ENCODE measurements around the gene CD320.
"Not testable (repeated sequence)": the region's sequence is repeated elsewhere in the genome, so short reads cannot be mapped to it uniquely, and the experiment has no call there.

CD320 gene

GRCh38 chr19:8321067-8321985 lies 13.2 kb upstream of the CD320 start, which contains the start of the genes NDUFA7 and RPS28:
NDUFA7 (minus strand) TSS chr19:8321375; CDS start chr19:8321358, 17 bp downstream.
RPS28 (plus strand) TSS chr19:8321496; CDS start chr19:8321531, 35 bp downstream.
- ATAC-seq (peak; percentile 94), DNase-seq (peak; percentile 96 to 97)
- no peaks in the 10 kb centered on the region for H3K9me3 Mint-ChIP-seq
- no peaks in the 10 kb centered on the region for H3K27me3 Mint-ChIP-seq
- H3K4me1 Mint-ChIP-seq: peaks cover 45% of the 10 kb centered on the region
- H3K27ac Mint-ChIP-seq: peak within 1 kb of the TSS; percentile 98 to 99
- H3K4me3 Mint-ChIP-seq: peak within 1 kb of the TSS; percentile 98 to 99

GRCh38 chr19:8320564-8321066 lies 12.5 kb upstream of the CD320 start:
- peak overlapping the region; percentile 98 to 99 for H3K27ac Mint-ChIP-seq
- H3K27me3 Mint-ChIP-seq: no peaks in the 10 kb centered on the region
- DNase-seq (no peak), ATAC-seq (peak; percentile 24)
- peak overlapping the region; percentile 98 to 99 for H3K4me3 Mint-ChIP-seq
- H3K4me1 Mint-ChIP-seq: peaks cover 45% of the 10 kb centered on the region
- no peaks in the 10 kb centered on the region for H3K9me3 Mint-ChIP-seq

GRCh38 chr19:8319807-8320520 lies 11.8 kb upstream of the CD320 start:
- H3K4me1 Mint-ChIP-seq: peaks cover 45% of the 10 kb centered on the region
- H3K27ac Mint-ChIP-seq: peak overlapping the region; percentile 98 to 99
- H3K4me3 Mint-ChIP-seq: peak overlapping the region; percentile 98 to 99
- DNase-seq (no peak), ATAC-seq (no peak)
- no peaks in the 10 kb centered on the region for H3K9me3 Mint-ChIP-seq
- no peaks in the 10 kb centered on the region for H3K27me3 Mint-ChIP-seq

- DNase-seq, H3K9me3 Mint-ChIP-seq, ATAC-seq, H3K27me3 Mint-ChIP-seq: not testable (repeated sequence)
- H3K4me1 Mint-ChIP-seq: peaks cover 40% of the 10 kb centered on the region
- H3K27ac Mint-ChIP-seq: peak overlapping the region in 1 of 2 donors; percentile 12
- H3K4me3 Mint-ChIP-seq: peak overlapping the region in 1 of 2 donors; percentile 29
Observed at GRCh38 chr19:8318835-8319234, 10.7 kb upstream of the CD320 start.

GRCh38 chr19:8316351-8317125 lies 8.4 kb upstream of the CD320 start:
- ATAC-seq (no peak), DNase-seq (no peak)
- H3K4me1 Mint-ChIP-seq: peaks cover 20% of the 10 kb centered on the region

GRCh38 chr19:8314981-8315640 lies 7.0 kb upstream of the CD320 start:
- DNase-seq, H3K9me3 Mint-ChIP-seq, H3K27me3 Mint-ChIP-seq, H3K27ac Mint-ChIP-seq, ATAC-seq, H3K4me3 Mint-ChIP-seq: not testable (repeated sequence)
- H3K4me1 Mint-ChIP-seq: peaks cover 17% of the 10 kb centered on the region

More at GRCh38 chr19:8316351-8317125, 8.4 kb upstream of the CD320 start:
- Mint-ChIP-seq H3K27ac (peak overlapping the region in 1 of 2 donors; percentile 54), H3K27me3 (no peaks in the 10 kb centered on the region), H3K9me3 (no peaks in the 10 kb centered on the region), H3K4me3 (no peak overlapping the region)

- Mint-ChIP-seq H3K9me3 (no peaks in the 10 kb centered on the region), H3K27me3 (no peaks in the 10 kb centered on the region), H3K4me3 (no peak overlapping the region), H3K27ac (peak overlapping the region in 1 of 2 donors; percentile 54), H3K4me1 (peaks cover 28% of the 10 kb centered on the region)
- DNase-seq: no peak
- no peak for ATAC-seq
Observed at GRCh38 chr19:8311461-8312260, 3.5 kb upstream of the CD320 start.

- no peak overlapping the region for H3K4me3 Mint-ChIP-seq
- H3K9me3 Mint-ChIP-seq: no peaks in the 10 kb centered on the region
- DNase-seq: no peak
- no peak for ATAC-seq
- no peak overlapping the region for H3K27ac Mint-ChIP-seq
- no peaks in the 10 kb centered on the region for H3K27me3 Mint-ChIP-seq
- H3K4me1 Mint-ChIP-seq: peaks cover 39% of the 10 kb centered on the region
Observed at GRCh38 chr19:8310342-8311055, 2.3 kb upstream of the CD320 start.

- ATAC-seq (no peak), DNase-seq (no peak)
- Mint-ChIP-seq H3K4me1 (peaks cover 55% of the 10 kb centered on the region), H3K4me3 (peak overlapping the region; percentile 91 to 93), H3K27ac (peak overlapping the region in 1 of 2 donors; percentile 97), H3K9me3 (no peaks in the 10 kb centered on the region), H3K27me3 (no peaks in the 10 kb centered on the region)
Observed at GRCh38 chr19:8308891-8309291, 733 bp upstream of the CD320 start.

GRCh38 chr19:8307400-8307964 lies 676 bp downstream of the CD320 start:
- no peak for ATAC-seq
- Mint-ChIP-seq H3K9me3 (no peaks in the 10 kb centered on the region), H3K4me3 (peak overlapping the region; percentile 91 to 93), H3K27ac (peak overlapping the region; percentile 96 to 97), H3K27me3 (no peaks in the 10 kb centered on the region), H3K4me1 (peaks cover 56% of the 10 kb centered on the region)
- DNase-seq: no peak

GRCh38 chr19:8306235-8307054 lies 1.7 kb downstream of the CD320 start:
- ATAC-seq (no peak), DNase-seq (no peak)
- peak overlapping the region; percentile 91 to 93 for H3K4me3 Mint-ChIP-seq
- H3K27ac Mint-ChIP-seq: peak overlapping the region; percentile 48 to 96
- H3K4me1 Mint-ChIP-seq: peaks cover 56% of the 10 kb centered on the region
- no peaks in the 10 kb centered on the region for H3K27me3 Mint-ChIP-seq
- H3K9me3 Mint-ChIP-seq: no peaks in the 10 kb centered on the region

- Mint-ChIP-seq H3K9me3 (no peaks in the 10 kb centered on the region), H3K4me3 (no peak overlapping the region), H3K4me1 (peaks cover 56% of the 10 kb centered on the region), H3K27ac (no peak overlapping the region), H3K27me3 (no peaks in the 10 kb centered on the region)
- no peak for DNase-seq
- ATAC-seq: no peak
Observed at GRCh38 chr19:8305798-8306197, 2.4 kb downstream of the CD320 start.
